Tibial nerve (tissue), 4 donors: ENCODE results near the gene SPACA1.

Experiments used
- EP300 ChIP-seq, 2 donors: sonication (generic); formaldehyde crosslinking; IDR thresholded peaks; one replicate each; pipeline ENCODE4 v1.6.1; 2017; ENCODE audit warnings: antibody characterized with exemption in 2 of 2, mild to moderate bottlenecking in 1 of 2
- POLR2A ChIP-seq, 2 donors: fragments of 450-650 bp; IDR thresholded peaks; one replicate each; pipeline ENCODE4 v1.6.1; 2017; ENCODE audit warnings: antibody characterized with exemption in 2 of 2, mild to moderate bottlenecking in 2 of 2, moderate library complexity in 2 of 2
- TF ChIP-seq, protein P1 (sequence below), 5 experiments: fragments of 200-600 bp in 3 of 5; fragments of 450-650 bp in 2 of 5; sonication (generic) in 3 of 5; IDR thresholded peaks; one replicate each; pipeline ENCODE4 v1.5.1; 2016 to 2019; ENCODE audit warnings: antibody characterized with exemption in 5 of 5, mild to moderate bottlenecking in 3 of 5, moderate library complexity in 2 of 5

- TF ChIP-seq POLR2A (IDR thresholded peaks at IDR 0.05) (no peak), EP300 (IDR thresholded peaks at IDR 0.05) (no peak)
- TF ChIP-seq, protein P1, sequence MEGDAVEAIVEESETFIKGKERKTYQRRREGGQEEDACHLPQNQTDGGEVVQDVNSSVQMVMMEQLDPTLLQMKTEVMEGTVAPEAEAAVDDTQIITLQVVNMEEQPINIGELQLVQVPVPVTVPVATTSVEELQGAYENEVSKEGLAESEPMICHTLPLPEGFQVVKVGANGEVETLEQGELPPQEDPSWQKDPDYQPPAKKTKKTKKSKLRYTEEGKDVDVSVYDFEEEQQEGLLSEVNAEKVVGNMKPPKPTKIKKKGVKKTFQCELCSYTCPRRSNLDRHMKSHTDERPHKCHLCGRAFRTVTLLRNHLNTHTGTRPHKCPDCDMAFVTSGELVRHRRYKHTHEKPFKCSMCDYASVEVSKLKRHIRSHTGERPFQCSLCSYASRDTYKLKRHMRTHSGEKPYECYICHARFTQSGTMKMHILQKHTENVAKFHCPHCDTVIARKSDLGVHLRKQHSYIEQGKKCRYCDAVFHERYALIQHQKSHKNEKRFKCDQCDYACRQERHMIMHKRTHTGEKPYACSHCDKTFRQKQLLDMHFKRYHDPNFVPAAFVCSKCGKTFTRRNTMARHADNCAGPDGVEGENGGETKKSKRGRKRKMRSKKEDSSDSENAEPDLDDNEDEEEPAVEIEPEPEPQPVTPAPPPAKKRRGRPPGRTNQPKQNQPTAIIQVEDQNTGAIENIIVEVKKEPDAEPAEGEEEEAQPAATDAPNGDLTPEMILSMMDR (IDR thresholded peaks at IDR 0.05) = no peak
Measured at GRCh38 chr6:88020439-88020838, 27.2 kb upstream of the SPACA1 start.
